Liver (tissue), 9 donors: ENCODE measurements around the gene PALM3. TPM values are rescaled to one million over a fixed set of nuclear protein-coding genes. Genes with fewer than 3 reads are reported as not detected.

Experiments used
- DNase-seq: peaks from one replicate; pipeline ENCODE4 v3.0.0-alpha.2; 2017; ENCODE audit warnings: low spot score
- H3K27ac ChIP-seq, 2 donors: one replicate each; pipeline ENCODE4 v1.7.0; 2013; ENCODE audit warnings: inconsistent platforms in 2 of 2, low read length in 2 of 2, control low read depth in 1 of 2, low read depth in 1 of 2, mild to moderate bottlenecking in 1 of 2
- H3K27me3 ChIP-seq, 4 donors: one replicate each; pipeline versions ENCODE4 v1.6.1 to v1.7.0; 2013; ENCODE audit warnings: low read length in 3 of 4, inconsistent platforms in 1 of 4, mild to moderate bottlenecking in 1 of 4, moderate library complexity in 1 of 4; ENCODE audit not compliant: control insufficient read depth in 4 of 4, insufficient read depth in 4 of 4
- H3K36me3 ChIP-seq, 4 donors: one replicate each; pipeline versions ENCODE4 v1.6.1 to v1.7.0; 2013; ENCODE audit warnings: low read length in 3 of 4, mild to moderate bottlenecking in 3 of 4, low read depth in 1 of 4, moderate library complexity in 1 of 4; ENCODE audit not compliant: control insufficient read depth in 4 of 4, insufficient read depth in 3 of 4
- H3K4me1 ChIP-seq, 4 donors: one replicate each; pipeline versions ENCODE4 v1.6.1 to v1.7.0; 2013; ENCODE audit warnings: low read length in 3 of 4, mild to moderate bottlenecking in 3 of 4, moderate library complexity in 1 of 4; ENCODE audit not compliant: control insufficient read depth in 4 of 4, insufficient read depth in 4 of 4
- H3K4me3 ChIP-seq, 3 donors: one replicate each; pipeline versions ENCODE4 v1.6.1 to v1.7.0; 2013; ENCODE audit warnings: low read length in 3 of 3, control low read depth in 1 of 3, low read depth in 1 of 3, mild to moderate bottlenecking in 1 of 3
- H3K9ac ChIP-seq, 2 donors: one replicate each; pipeline ENCODE4 v1.7.0; 2013; ENCODE audit warnings: low read length in 2 of 2, mild to moderate bottlenecking in 2 of 2, moderate library complexity in 2 of 2, control low read depth in 1 of 2, low read depth in 1 of 2
- H3K9me3 ChIP-seq, 4 donors: one replicate each; pipeline versions ENCODE4 v1.6.1 to v1.7.0; 2013; ENCODE audit warnings: low read length in 3 of 4; ENCODE audit not compliant: control insufficient read depth in 4 of 4
- FOXA2 ChIP-seq: IDR thresholded peaks from 2 replicates; pipeline ENCODE4 v1.6.1; 2016; ENCODE audit warnings: antibody characterized with exemption
- GABPA ChIP-seq, 2 donors: IDR thresholded peaks in 1 of 2; conservative IDR thresholded peaks in 1 of 2; 2 replicates each; pipeline ENCODE4 v1.6.1; 2016; ENCODE audit warnings: antibody characterized with exemption in 2 of 2, mild to moderate bottlenecking in 1 of 2, moderate library complexity in 1 of 2
- HNF4A ChIP-seq, 2 donors: conservative IDR thresholded peaks; 2 replicates each; pipeline ENCODE4 v1.6.1; 2016; ENCODE audit warnings: antibody characterized with exemption in 2 of 2, mild to moderate bottlenecking in 2 of 2
- HNF4G ChIP-seq: IDR thresholded peaks from 2 replicates; pipeline ENCODE4 v1.6.1; 2016; ENCODE audit warnings: antibody characterized with exemption
- JUND ChIP-seq, 2 donors: IDR thresholded peaks; 2 replicates each; pipeline ENCODE4 v1.6.1; 2016; ENCODE audit warnings: antibody characterized with exemption in 2 of 2
- RXRA ChIP-seq, 2 donors: IDR thresholded peaks; 2 replicates each; pipeline ENCODE4 v1.6.1; 2017 to 2018; ENCODE audit warnings: antibody characterized with exemption in 2 of 2, mild to moderate bottlenecking in 1 of 2
- SP1 ChIP-seq: IDR thresholded peaks from 2 replicates; pipeline ENCODE4 v1.6.1; 2018; ENCODE audit warnings: antibody characterized with exemption, mild to moderate bottlenecking
- TAF1 ChIP-seq: conservative IDR thresholded peaks from 2 replicates; pipeline ENCODE4 v1.6.1; 2016; ENCODE audit warnings: antibody characterized with exemption, mild to moderate bottlenecking
- YY1 ChIP-seq: IDR thresholded peaks from 2 replicates; pipeline ENCODE4 v1.6.1; 2016; ENCODE audit warnings: antibody characterized with exemption, mild to moderate bottlenecking
- WGBS: extraction: QIAGEN DNeasy Blood & Tissue Kit; methylation state at CpG from one replicate; pipeline ENCODE4 v1.1.7; 2013; 5-methylcytosine and 5-hydroxymethylcytosine counted together
- polyA plus RNA-seq, 2 donors: library from polyadenylated mRNA; stranded (reverse) in 1 of 2; unstranded in 1 of 2; fragments of 200-250 nt in 1 of 2; fragments of >200 nt in 1 of 2; fragmentation: Nextera tagmentation in 1 of 2; extraction: Ambion mirVana in 1 of 2; gene quantifications; one replicate each; pipeline versions ENCODE4 v1.2.1 to v1.2.3, GENCODE V29; 2013 to 2015
- total RNA-seq, 2 donors: library from RNA; depleted of rRNA; stranded (reverse); fragments of >200 nt; gene quantifications; one replicate each; pipeline ENCODE4 v1.2.3, GENCODE V29; 2014
- TF ChIP-seq, protein P1 (sequence below): IDR thresholded peaks from 2 replicates; pipeline ENCODE4 v1.6.1; 2016; ENCODE audit warnings: antibody characterized with exemption, mild to moderate bottlenecking
- TF ChIP-seq, protein P2 (sequence below): IDR thresholded peaks from 2 replicates; pipeline ENCODE4 v1.6.1; 2016; ENCODE audit warnings: antibody characterized with exemption
- TF ChIP-seq, protein P3 (sequence below): IDR thresholded peaks from 2 replicates; pipeline ENCODE4 v1.6.1; 2016; ENCODE audit warnings: antibody characterized with exemption
- TF ChIP-seq, protein P4 (sequence below): IDR thresholded peaks from 2 replicates; pipeline ENCODE4 v1.6.1; 2016; ENCODE audit warnings: antibody characterized with exemption
- TF ChIP-seq, protein P5 (sequence below): fragments of 150-350 bp; IDR thresholded peaks from 2 replicates; pipeline ENCODE4 v1.5.1; 2017; ENCODE audit warnings: improper control_type of control experiment, low read depth, low read length; ENCODE audit not compliant: missing input control
- donor health status: healthy.
- donor health status: healthy.
- donor health status: healthy.
- donor health status: healthy.
- donor health status: healthy.

Gene PALM3
- total and polyA plus RNA-seq, 4 donors = 1.4 to 17.9 (median 5.9) TPM

DNA sequence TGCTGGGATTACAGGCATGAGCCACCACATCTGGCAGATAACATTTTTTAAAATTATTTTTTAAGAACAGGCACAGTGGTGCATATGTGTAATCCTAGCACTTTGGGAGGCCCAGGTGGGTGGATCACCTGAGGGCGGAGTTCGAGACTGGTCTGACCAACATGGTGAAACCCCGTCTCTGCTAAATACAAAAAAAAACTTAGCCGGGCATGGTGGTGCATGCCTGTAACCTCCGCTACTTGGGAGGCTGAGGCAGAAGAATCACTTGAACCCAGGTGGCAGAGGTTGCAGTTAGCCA lies 631 bp upstream of the PALM3 start:
- 68% methylated on average over 5 of the region's 5 CpGs for WGBS

DNA sequence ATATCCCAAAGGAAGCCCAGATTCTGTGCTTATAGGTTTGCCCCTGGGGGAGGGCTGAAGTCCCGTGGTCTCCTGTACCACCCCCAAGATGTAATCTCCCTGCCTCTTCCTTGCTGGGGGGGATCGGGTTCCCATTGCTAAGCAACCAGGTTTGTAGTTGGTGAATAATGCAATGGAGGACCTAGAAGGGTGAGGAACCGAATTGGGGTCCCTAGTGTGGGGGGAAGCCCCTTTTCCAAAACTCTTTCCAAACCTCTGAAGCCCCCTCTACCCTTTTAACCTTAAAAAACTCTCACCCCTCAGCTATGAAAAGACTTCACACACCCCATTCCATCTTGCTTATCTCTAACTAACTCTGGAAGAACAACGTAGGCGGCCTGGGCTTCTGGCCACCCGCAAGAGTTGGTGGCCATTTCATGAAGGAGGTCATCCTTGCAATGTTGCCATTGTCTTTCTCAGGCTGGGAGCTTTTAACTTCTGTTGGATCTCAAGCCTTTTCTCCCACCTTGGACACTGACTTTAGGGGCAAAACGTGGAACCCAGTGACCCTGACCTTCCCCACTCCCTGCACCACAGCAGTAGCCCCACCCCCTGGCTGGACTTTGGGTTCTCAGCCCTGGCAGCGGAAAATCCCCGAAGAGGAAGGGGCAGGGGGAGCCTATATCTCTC lies 661 bp downstream of the PALM3 start:
- Histone ChIP-seq H3K9me3 (no peaks in the 10 kb centered on the region), H3K27me3 (peaks cover 0 to 3% (median 0%) of the 10 kb centered on the region in 4 donors), H3K9ac (peak overlapping the region in 1 of 2 donors; percentile 65), H3K36me3 (peaks cover 0 to 7% (median 4%) of the 10 kb centered on the region in 4 donors), H3K4me3 (peak overlapping the region; percentile 53 to 79 (median 60)), H3K27ac (peak overlapping the region; percentile 84 to 89), H3K4me1 (peaks cover 1 to 41% (median 24%) of the 10 kb centered on the region in 4 donors)
- DNase-seq = no peak
- 20% methylated on average over 9 of the region's 9 CpGs for WGBS
- TF ChIP-seq GABPA (IDR thresholded peaks at IDR 0.05 in 1 of 2, conservative IDR thresholded peaks at IDR 0.05 in 1 of 2) (no peak), RXRA (IDR thresholded peaks at IDR 0.05) (peak; percentile 83 to 84), HNF4A (conservative IDR thresholded peaks at IDR 0.05) (peak; percentile 95 to 97), TAF1 (no peak), HNF4G (peak; percentile 96), SP1 (peak; percentile 70), YY1 (peak; percentile 45), JUND (IDR thresholded peaks at IDR 0.05) (peak in 1 of 2 donors; percentile 40)
- TF ChIP-seq, protein P1, sequence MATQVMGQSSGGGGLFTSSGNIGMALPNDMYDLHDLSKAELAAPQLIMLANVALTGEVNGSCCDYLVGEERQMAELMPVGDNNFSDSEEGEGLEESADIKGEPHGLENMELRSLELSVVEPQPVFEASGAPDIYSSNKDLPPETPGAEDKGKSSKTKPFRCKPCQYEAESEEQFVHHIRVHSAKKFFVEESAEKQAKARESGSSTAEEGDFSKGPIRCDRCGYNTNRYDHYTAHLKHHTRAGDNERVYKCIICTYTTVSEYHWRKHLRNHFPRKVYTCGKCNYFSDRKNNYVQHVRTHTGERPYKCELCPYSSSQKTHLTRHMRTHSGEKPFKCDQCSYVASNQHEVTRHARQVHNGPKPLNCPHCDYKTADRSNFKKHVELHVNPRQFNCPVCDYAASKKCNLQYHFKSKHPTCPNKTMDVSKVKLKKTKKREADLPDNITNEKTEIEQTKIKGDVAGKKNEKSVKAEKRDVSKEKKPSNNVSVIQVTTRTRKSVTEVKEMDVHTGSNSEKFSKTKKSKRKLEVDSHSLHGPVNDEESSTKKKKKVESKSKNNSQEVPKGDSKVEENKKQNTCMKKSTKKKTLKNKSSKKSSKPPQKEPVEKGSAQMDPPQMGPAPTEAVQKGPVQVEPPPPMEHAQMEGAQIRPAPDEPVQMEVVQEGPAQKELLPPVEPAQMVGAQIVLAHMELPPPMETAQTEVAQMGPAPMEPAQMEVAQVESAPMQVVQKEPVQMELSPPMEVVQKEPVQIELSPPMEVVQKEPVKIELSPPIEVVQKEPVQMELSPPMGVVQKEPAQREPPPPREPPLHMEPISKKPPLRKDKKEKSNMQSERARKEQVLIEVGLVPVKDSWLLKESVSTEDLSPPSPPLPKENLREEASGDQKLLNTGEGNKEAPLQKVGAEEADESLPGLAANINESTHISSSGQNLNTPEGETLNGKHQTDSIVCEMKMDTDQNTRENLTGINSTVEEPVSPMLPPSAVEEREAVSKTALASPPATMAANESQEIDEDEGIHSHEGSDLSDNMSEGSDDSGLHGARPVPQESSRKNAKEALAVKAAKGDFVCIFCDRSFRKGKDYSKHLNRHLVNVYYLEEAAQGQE = peak; percentile 56
- TF ChIP-seq, protein P2, sequence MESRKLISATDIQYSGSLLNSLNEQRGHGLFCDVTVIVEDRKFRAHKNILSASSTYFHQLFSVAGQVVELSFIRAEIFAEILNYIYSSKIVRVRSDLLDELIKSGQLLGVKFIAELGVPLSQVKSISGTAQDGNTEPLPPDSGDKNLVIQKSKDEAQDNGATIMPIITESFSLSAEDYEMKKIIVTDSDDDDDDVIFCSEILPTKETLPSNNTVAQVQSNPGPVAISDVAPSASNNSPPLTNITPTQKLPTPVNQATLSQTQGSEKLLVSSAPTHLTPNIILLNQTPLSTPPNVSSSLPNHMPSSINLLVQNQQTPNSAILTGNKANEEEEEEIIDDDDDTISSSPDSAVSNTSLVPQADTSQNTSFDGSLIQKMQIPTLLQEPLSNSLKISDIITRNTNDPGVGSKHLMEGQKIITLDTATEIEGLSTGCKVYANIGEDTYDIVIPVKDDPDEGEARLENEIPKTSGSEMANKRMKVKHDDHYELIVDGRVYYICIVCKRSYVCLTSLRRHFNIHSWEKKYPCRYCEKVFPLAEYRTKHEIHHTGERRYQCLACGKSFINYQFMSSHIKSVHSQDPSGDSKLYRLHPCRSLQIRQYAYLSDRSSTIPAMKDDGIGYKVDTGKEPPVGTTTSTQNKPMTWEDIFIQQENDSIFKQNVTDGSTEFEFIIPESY = no peak
- TF ChIP-seq, protein P3, sequence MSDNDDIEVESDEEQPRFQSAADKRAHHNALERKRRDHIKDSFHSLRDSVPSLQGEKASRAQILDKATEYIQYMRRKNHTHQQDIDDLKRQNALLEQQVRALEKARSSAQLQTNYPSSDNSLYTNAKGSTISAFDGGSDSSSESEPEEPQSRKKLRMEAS = peak; percentile 69

More for the DNA sequence above, 631 bp upstream of the PALM3 start:
- H3K4me3 ChIP-seq = no peak overlapping the region
- H3K9me3 ChIP-seq = no peaks in the 10 kb centered on the region
- peaks cover 0 to 2% (median 0%) of the 10 kb centered on the region in 4 donors for H3K36me3 ChIP-seq
- H3K9ac ChIP-seq = no peak overlapping the region
- no peak for TF ChIP-seq FOXA2
- TF ChIP-seq, protein P4, sequence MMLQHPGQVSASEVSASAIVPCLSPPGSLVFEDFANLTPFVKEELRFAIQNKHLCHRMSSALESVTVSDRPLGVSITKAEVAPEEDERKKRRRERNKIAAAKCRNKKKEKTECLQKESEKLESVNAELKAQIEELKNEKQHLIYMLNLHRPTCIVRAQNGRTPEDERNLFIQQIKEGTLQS = no peak
- TF ChIP-seq, protein P1 = no peak
- TF ChIP-seq JUND (IDR thresholded peaks at IDR 0.05) = no peak
- TF ChIP-seq HNF4A (conservative IDR thresholded peaks at IDR 0.05) = no peak
- TF ChIP-seq, protein P3 = no peak
- TF ChIP-seq, protein P5, sequence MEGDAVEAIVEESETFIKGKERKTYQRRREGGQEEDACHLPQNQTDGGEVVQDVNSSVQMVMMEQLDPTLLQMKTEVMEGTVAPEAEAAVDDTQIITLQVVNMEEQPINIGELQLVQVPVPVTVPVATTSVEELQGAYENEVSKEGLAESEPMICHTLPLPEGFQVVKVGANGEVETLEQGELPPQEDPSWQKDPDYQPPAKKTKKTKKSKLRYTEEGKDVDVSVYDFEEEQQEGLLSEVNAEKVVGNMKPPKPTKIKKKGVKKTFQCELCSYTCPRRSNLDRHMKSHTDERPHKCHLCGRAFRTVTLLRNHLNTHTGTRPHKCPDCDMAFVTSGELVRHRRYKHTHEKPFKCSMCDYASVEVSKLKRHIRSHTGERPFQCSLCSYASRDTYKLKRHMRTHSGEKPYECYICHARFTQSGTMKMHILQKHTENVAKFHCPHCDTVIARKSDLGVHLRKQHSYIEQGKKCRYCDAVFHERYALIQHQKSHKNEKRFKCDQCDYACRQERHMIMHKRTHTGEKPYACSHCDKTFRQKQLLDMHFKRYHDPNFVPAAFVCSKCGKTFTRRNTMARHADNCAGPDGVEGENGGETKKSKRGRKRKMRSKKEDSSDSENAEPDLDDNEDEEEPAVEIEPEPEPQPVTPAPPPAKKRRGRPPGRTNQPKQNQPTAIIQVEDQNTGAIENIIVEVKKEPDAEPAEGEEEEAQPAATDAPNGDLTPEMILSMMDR = no peak
- TF ChIP-seq GABPA (IDR thresholded peaks at IDR 0.05 in 1 of 2, conservative IDR thresholded peaks at IDR 0.05 in 1 of 2) = no peak
- TF ChIP-seq HNF4G = no peak
- peak overlapping the region; percentile 84 to 89 for H3K27ac ChIP-seq
- H3K4me1 ChIP-seq = peaks cover 1 to 41% (median 24%) of the 10 kb centered on the region in 4 donors
- H3K27me3 ChIP-seq = peaks cover 0 to 3% (median 0%) of the 10 kb centered on the region in 4 donors
- DNase-seq = no peak
